Loucy (cell line): ENCODE results near the gene SRGAP1.

ENCODE experiments used
- H2AFZ ChIP-seq: fragments of 200-600 bp; sonication (generic); 2 replicates; pipeline ENCODE4 v1.6.0; 2016; ENCODE audit warnings: antibody characterized with exemption, mild to moderate bottlenecking, low read length, moderate library complexity
- H3F3A ChIP-seq: fragments of 200-600 bp; 2 replicates; pipeline ENCODE4 v1.6.0; 2016; ENCODE audit warnings: antibody characterized with exemption, low read depth, mild to moderate bottlenecking
- H3K27me3 ChIP-seq: fragments of 200-600 bp; sonication (generic); 2 replicates; pipeline ENCODE4 v1.6.1; 2014; ENCODE audit warnings: low read length, mild to moderate bottlenecking; ENCODE audit not compliant: insufficient read depth, poor library complexity, severe bottlenecking
- H3K36me3 ChIP-seq: fragments of 200-600 bp; sonication (generic); 2 replicates; pipeline ENCODE4 v1.6.1; 2016; ENCODE audit warnings: low read length; ENCODE audit not compliant: insufficient read depth
- H3K4me1 ChIP-seq: fragments of 200-600 bp; sonication (generic); 2 replicates; pipeline ENCODE4 v1.5.1; 2014; ENCODE audit warnings: low read length, mild to moderate bottlenecking; ENCODE audit not compliant: insufficient read depth, poor library complexity, severe bottlenecking
- H3K4me2 ChIP-seq: fragments of 200-600 bp; sonication (generic); 2 replicates; pipeline ENCODE4 v1.6.0; 2014; ENCODE audit warnings: antibody characterized with exemption, low read length, low read depth, mild to moderate bottlenecking; ENCODE audit not compliant: poor library complexity, severe bottlenecking
- H3K4me3 ChIP-seq: fragments of 200-600 bp; sonication (generic); 2 replicates; pipeline ENCODE4 v1.5.1; 2014; ENCODE audit warnings: low read length, mild to moderate bottlenecking, mixed read lengths; ENCODE audit not compliant: poor library complexity, severe bottlenecking
- H3K79me2 ChIP-seq: fragments of 200-600 bp; sonication (generic); 2 replicates; pipeline ENCODE4 v1.6.1; 2014; ENCODE audit warnings: low read length; ENCODE audit not compliant: insufficient read depth
- H3K9ac ChIP-seq: fragments of 200-600 bp; sonication (generic); 2 replicates; pipeline ENCODE4 v1.6.0; 2014; ENCODE audit warnings: mild to moderate bottlenecking, low read depth, low read length, moderate library complexity; ENCODE audit not compliant: poor library complexity, severe bottlenecking
- H3K9me2 ChIP-seq: fragments of 200-600 bp; sonication (generic); replicated peaks from 2 replicates; pipeline ENCODE4 v1.6.1; 2016; ENCODE audit warnings: low read depth, low read length, mixed read lengths
- H3K9me3 ChIP-seq: fragments of 200-600 bp; sonication (generic); 2 replicates; pipeline ENCODE4 v1.6.1; 2014; ENCODE audit warnings: mild to moderate bottlenecking, antibody characterized with exemption, low read length, low read depth; ENCODE audit not compliant: insufficient read depth
- H4K20me1 ChIP-seq: fragments of 200-600 bp; sonication (generic); 2 replicates; pipeline ENCODE4 v1.6.0; 2014; ENCODE audit warnings: antibody characterized with exemption, low read length, mild to moderate bottlenecking; ENCODE audit not compliant: insufficient read depth, poor library complexity, severe bottlenecking
- CTCF ChIP-seq: fragments of 200-600 bp; sonication (generic); conservative IDR thresholded peaks from 2 replicates; pipeline ENCODE4 v1.5.1; 2014; ENCODE audit warnings: mild to moderate bottlenecking, antibody characterized with exemption, low read length
- EZH2phosphoT487 ChIP-seq: fragments of 200-600 bp; IDR thresholded peaks from 2 replicates; pipeline ENCODE4 v1.6.1; 2018; ENCODE audit warnings: antibody characterized with exemption, mild to moderate bottlenecking, moderate library complexity, borderline replicate concordance

Gene SRGAP1

GRCh38 chr12:63978519-63978918 is 134.0 kb downstream of the SRGAP1 start:
- no peaks in the 10 kb centered on the region for H3K9me3 ChIP-seq
- H3K27me3 ChIP-seq, result no peaks in the 10 kb centered on the region
- H3K4me1 ChIP-seq, result no peaks in the 10 kb centered on the region
- H2AFZ ChIP-seq, result no peak overlapping the region
- H3K4me3 ChIP-seq, result no peak overlapping the region
- no peaks in the 10 kb centered on the region for H3F3A ChIP-seq
- H3K36me3 ChIP-seq, result no peaks in the 10 kb centered on the region
- H3K9ac ChIP-seq, result no peak overlapping the region
- H3K4me2 ChIP-seq, result no peak overlapping the region
- no peaks in the 10 kb centered on the region for H3K9me2 ChIP-seq
- no peaks in the 10 kb centered on the region for H3K79me2 ChIP-seq
- H4K20me1 ChIP-seq, result no peaks in the 10 kb centered on the region
- no peak for TF ChIP-seq CTCF
- no peak for TF ChIP-seq EZH2phosphoT487

- no peaks in the 10 kb centered on the region for H3K27me3 ChIP-seq
- H3F3A ChIP-seq, result no peaks in the 10 kb centered on the region
- H3K36me3 ChIP-seq, result no peaks in the 10 kb centered on the region
- no peak overlapping the region for H2AFZ ChIP-seq
- H4K20me1 ChIP-seq, result no peaks in the 10 kb centered on the region
- no peak overlapping the region for H3K4me3 ChIP-seq
- TF ChIP-seq CTCF (no peak), EZH2phosphoT487 (no peak)
- no peaks in the 10 kb centered on the region for H3K4me1 ChIP-seq
- H3K9me2 ChIP-seq, result no peaks in the 10 kb centered on the region
- H3K9ac ChIP-seq, result no peak overlapping the region
- H3K9me3 ChIP-seq, result no peaks in the 10 kb centered on the region
- no peak overlapping the region for H3K4me2 ChIP-seq
- no peaks in the 10 kb centered on the region for H3K79me2 ChIP-seq
These were observed 135.7 kb downstream of the SRGAP1 start for GRCh38 chr12:63980211-63980610.

- Histone ChIP-seq H3K27me3 (no peaks in the 10 kb centered on the region), H2AFZ (no peak overlapping the region), H3K9me3 (no peaks in the 10 kb centered on the region), H3K9me2 (no peaks in the 10 kb centered on the region), H3K79me2 (no peaks in the 10 kb centered on the region), H4K20me1 (no peaks in the 10 kb centered on the region), H3K4me3 (no peak overlapping the region), H3K4me1 (no peaks in the 10 kb centered on the region), H3K36me3 (no peaks in the 10 kb centered on the region), H3K9ac (no peak overlapping the region), H3F3A (no peaks in the 10 kb centered on the region), H3K4me2 (no peak overlapping the region)
- TF ChIP-seq EZH2phosphoT487, result no peak
These were observed 136.8 kb downstream of the SRGAP1 start for GRCh38 chr12:63981343-63981742.

- no peak for TF ChIP-seq CTCF
- no peak for TF ChIP-seq EZH2phosphoT487
- Histone ChIP-seq H3K4me2 (no peak overlapping the region), H4K20me1 (no peaks in the 10 kb centered on the region), H2AFZ (no peak overlapping the region), H3K27me3 (no peaks in the 10 kb centered on the region), H3K36me3 (no peaks in the 10 kb centered on the region), H3K4me1 (no peaks in the 10 kb centered on the region), H3F3A (no peaks in the 10 kb centered on the region), H3K9me2 (no peaks in the 10 kb centered on the region), H3K9me3 (no peaks in the 10 kb centered on the region), H3K79me2 (no peaks in the 10 kb centered on the region), H3K4me3 (no peak overlapping the region), H3K9ac (no peak overlapping the region)
These were observed 138.2 kb downstream of the SRGAP1 start for GRCh38 chr12:63982604-63983295.
